ENCODE measurements around the gene BEST2. TPM values are rescaled to one million over a fixed set of nuclear protein-coding genes. Genes with fewer than 3 reads are reported as not detected.

BEST2 gene
- total and polyA plus RNA-seq, 10 donors: not detected

GRCh38 chr19:12799742-12800465, 48.3 kb downstream of the BEST2 start:
- Histone ChIP-seq H3K36me3 (peaks cover 0 to 38% (median 9%) of the 10 kb centered on the region in 6 donors), H3K27me3 (replicated peaks in 1 of 7) (peaks cover 0 to 20% (median 0%) of the 10 kb centered on the region in 7 donors), H3K27ac (peak overlapping the region in 2 of 8 donors; percentile 80 to 82), H3K9me3 (no peaks in the 10 kb centered on the region), H3K4me1 (peaks cover 20 to 61% (median 44%) of the 10 kb centered on the region in 6 donors), H3K4me3 (peak overlapping the region in 3 of 8 donors; percentile 86 to 90 (median 89))
- DNase-seq: no peak
- TF ChIP-seq POLR2A (IDR thresholded peaks at IDR 0.05): no peak
- no peak for TF ChIP-seq CTCF (IDR thresholded peaks at IDR 0.05 in 8 of 11, conservative IDR thresholded peaks at IDR 0.05 in 3 of 11)
- no peak for TF ChIP-seq POLR2AphosphoS5 (IDR thresholded peaks at IDR 0.05)
- WGBS, 5 donors: 94 to 97% (median 95%) methylated on average over 13 to 18 of the region's 18 CpGs
- intact Hi-C loops (cut with DNase I; ENCODE audit: low total_unique reads): loop anchor here (5.0 kb wide), 1 partner anchor 38 kb away; no protein-coding TSS in a partner anchor

GRCh38 chr19:12800466-12800770, 48.8 kb downstream of the BEST2 start:
- H3K4me3 ChIP-seq: peak overlapping the region in 6 of 8 donors; percentile 11 to 90 (median 78)
- intact Hi-C loops (cut with DNase I; ENCODE audit: low total_unique reads): no loop called here

GRCh38 chr19:12800923-12801465, 49.4 kb downstream of the BEST2 start:
- 6 to 33% (median 13%) methylated on average over 17 to 38 of the region's 38 CpGs for WGBS, 5 donors

More at GRCh38 chr19:12800466-12800770, 48.8 kb downstream of the BEST2 start:
- 67 to 92% (median 86%) methylated on average over 1 of the region's 1 CpG; no CpG with 5 or more reads in 1 of the 5 donors for WGBS, 5 donors
- peaks cover 0 to 38% (median 9%) of the 10 kb centered on the region in 6 donors for H3K36me3 ChIP-seq
- no peak for DNase-seq
- TF ChIP-seq POLR2AphosphoS5 (IDR thresholded peaks at IDR 0.05) (no peak), CTCF (IDR thresholded peaks at IDR 0.05 in 8 of 11, conservative IDR thresholded peaks at IDR 0.05 in 3 of 11) (no peak), POLR2A (IDR thresholded peaks at IDR 0.05) (no peak)
- H3K4me1 ChIP-seq: peaks cover 20 to 55% (median 39%) of the 10 kb centered on the region in 6 donors
- peak overlapping the region in 2 of 8 donors; percentile 80 to 82 for H3K27ac ChIP-seq
- H3K27me3 ChIP-seq (replicated peaks in 1 of 7): peaks cover 0 to 20% (median 0%) of the 10 kb centered on the region in 7 donors
- no peaks in the 10 kb centered on the region for H3K9me3 ChIP-seq

More at GRCh38 chr19:12800923-12801465, 49.4 kb downstream of the BEST2 start:
- Histone ChIP-seq H3K9me3 (no peaks in the 10 kb centered on the region), H3K27ac (peak overlapping the region in 7 of 8 donors; percentile 52 to 82 (median 73)), H3K4me3 (peak overlapping the region; percentile 51 to 90 (median 78)), H3K27me3 (replicated peaks in 1 of 7) (peaks cover 0 to 20% (median 0%) of the 10 kb centered on the region in 7 donors), H3K36me3 (peaks cover 0 to 38% (median 9%) of the 10 kb centered on the region in 6 donors), H3K4me1 (peaks cover 19 to 52% (median 36%) of the 10 kb centered on the region in 6 donors)
- intact Hi-C loops (cut with DNase I; ENCODE audit: low total_unique reads): no loop called here
- no peak for TF ChIP-seq POLR2A (IDR thresholded peaks at IDR 0.05)
- TF ChIP-seq POLR2AphosphoS5 (IDR thresholded peaks at IDR 0.05): no peak
- TF ChIP-seq CTCF (IDR thresholded peaks at IDR 0.05 in 8 of 11, conservative IDR thresholded peaks at IDR 0.05 in 3 of 11): no peak
- DNase-seq: peak; percentile 84
